Gastroesophageal sphincter (tissue), 4 donors: ENCODE results near the gene VPS39. TPM values are rescaled to one million over a fixed set of nuclear protein-coding genes. Genes with fewer than 3 reads are reported as not detected.

ENCODE experiments used
- ATAC-seq: fragments of 150-250 bp; one replicate; pipeline ENCODE4 v1.9.1; 2016; ENCODE audit warnings: mild to moderate bottlenecking, moderate library complexity
- H3K27ac ChIP-seq, 4 donors: fragments of 200-600 bp; sonication (generic) in 3 of 4; 1 replicate in 3 of 4; 2 replicates in 1 of 4; pipeline ENCODE4 v1.5.1; 2016 to 2019
- H3K27me3 ChIP-seq: fragments of 200-600 bp; sonication (generic); one replicate; pipeline ENCODE4 v1.5.1; 2019
- H3K36me3 ChIP-seq, 2 donors: fragments of 200-600 bp; sonication (generic); one replicate each; pipeline ENCODE4 v1.5.1; 2019; ENCODE audit warnings: control low read depth in 1 of 2
- H3K4me1 ChIP-seq, 3 donors: fragments of 200-600 bp; sonication (generic); 1 replicate in 2 of 3; 2 replicates in 1 of 3; pipeline ENCODE4 v1.5.1; 2016 to 2019; ENCODE audit warnings: control low read depth in 2 of 3
- H3K4me3 ChIP-seq, 2 donors: fragments of 200-600 bp; sonication (generic); one replicate each; pipeline ENCODE4 v1.5.1; 2019; ENCODE audit warnings: mild to moderate bottlenecking in 1 of 2, moderate library complexity in 1 of 2
- H3K9me3 ChIP-seq, 3 donors: fragments of 200-600 bp; sonication (generic); one replicate each; pipeline ENCODE4 v1.5.1; 2017 to 2019; ENCODE audit warnings: control low read depth in 2 of 3
- EP300 ChIP-seq: sonication (generic); formaldehyde crosslinking; IDR thresholded peaks from one replicate; pipeline ENCODE4 v1.6.1; 2017; ENCODE audit warnings: antibody characterized with exemption, mild to moderate bottlenecking
- POLR2A ChIP-seq, 2 donors: fragments of 450-650 bp; IDR thresholded peaks; one replicate each; pipeline ENCODE4 v1.6.1; 2017; ENCODE audit warnings: antibody characterized with exemption in 2 of 2, mild to moderate bottlenecking in 2 of 2, moderate library complexity in 1 of 2
- POLR2AphosphoS5 ChIP-seq: sonication (generic); formaldehyde crosslinking; IDR thresholded peaks from one replicate; pipeline ENCODE4 v1.6.1; 2017; ENCODE audit warnings: antibody characterized with exemption
- WGBS, 2 donors: methylation state at CpG; one replicate each; pipeline ENCODE4 v1.1.5; 2018; ENCODE audit warnings: low coverage in 1 of 2; 5-methylcytosine and 5-hydroxymethylcytosine counted together
- total RNA-seq, 4 donors: library from RNA; depleted of rRNA; stranded (reverse); fragments of >200 nt; gene quantifications; one replicate each; pipeline ENCODE4 v1.1.0, GENCODE V29; 2016
- TF ChIP-seq, protein P1 (sequence below), 4 experiments: fragments of 200-600 bp in 2 of 4; fragments of 450-650 bp in 2 of 4; sonication (generic) in 1 of 4; IDR thresholded peaks; one replicate each; pipeline ENCODE4 v1.5.1; 2017 to 2019; ENCODE audit warnings: antibody characterized with exemption in 4 of 4, mild to moderate bottlenecking in 2 of 4, moderate library complexity in 2 of 4

VPS39 gene
- total RNA-seq, 4 donors from 2014 or later = 53.5 to 104 (median 76.6) TPM

DNA sequence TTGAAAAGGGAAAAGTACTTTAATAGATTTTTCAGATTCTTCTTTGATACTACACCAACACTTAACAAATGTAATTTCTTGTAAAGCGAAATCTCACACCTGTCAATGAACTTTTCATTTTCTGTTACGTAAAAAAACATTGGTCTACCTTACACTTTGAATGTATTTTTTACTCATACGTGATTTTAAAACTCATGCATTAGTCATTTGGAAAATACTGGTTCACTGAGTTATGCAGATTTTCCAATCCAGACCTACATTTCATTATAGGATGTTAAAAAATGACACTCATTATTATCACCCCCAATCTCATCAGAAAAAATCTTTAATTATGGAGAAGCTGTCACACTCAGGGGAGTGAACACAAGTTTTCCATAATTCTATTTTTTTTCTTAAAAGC is 14.7 kb downstream of the VPS39 start:
- Histone ChIP-seq H3K27me3 (no peaks in the 10 kb centered on the region), H3K9me3 (no peaks in the 10 kb centered on the region), H3K36me3 (peaks cover 0 to 77% of the 10 kb centered on the region in 2 donors), H3K4me3 (no peak overlapping the region), H3K4me1 (no peaks in the 10 kb centered on the region), H3K27ac (no peak overlapping the region)
- TF ChIP-seq POLR2A (IDR thresholded peaks at IDR 0.05) = no peak
- TF ChIP-seq EP300 = no peak
- TF ChIP-seq, protein P1, sequence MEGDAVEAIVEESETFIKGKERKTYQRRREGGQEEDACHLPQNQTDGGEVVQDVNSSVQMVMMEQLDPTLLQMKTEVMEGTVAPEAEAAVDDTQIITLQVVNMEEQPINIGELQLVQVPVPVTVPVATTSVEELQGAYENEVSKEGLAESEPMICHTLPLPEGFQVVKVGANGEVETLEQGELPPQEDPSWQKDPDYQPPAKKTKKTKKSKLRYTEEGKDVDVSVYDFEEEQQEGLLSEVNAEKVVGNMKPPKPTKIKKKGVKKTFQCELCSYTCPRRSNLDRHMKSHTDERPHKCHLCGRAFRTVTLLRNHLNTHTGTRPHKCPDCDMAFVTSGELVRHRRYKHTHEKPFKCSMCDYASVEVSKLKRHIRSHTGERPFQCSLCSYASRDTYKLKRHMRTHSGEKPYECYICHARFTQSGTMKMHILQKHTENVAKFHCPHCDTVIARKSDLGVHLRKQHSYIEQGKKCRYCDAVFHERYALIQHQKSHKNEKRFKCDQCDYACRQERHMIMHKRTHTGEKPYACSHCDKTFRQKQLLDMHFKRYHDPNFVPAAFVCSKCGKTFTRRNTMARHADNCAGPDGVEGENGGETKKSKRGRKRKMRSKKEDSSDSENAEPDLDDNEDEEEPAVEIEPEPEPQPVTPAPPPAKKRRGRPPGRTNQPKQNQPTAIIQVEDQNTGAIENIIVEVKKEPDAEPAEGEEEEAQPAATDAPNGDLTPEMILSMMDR (IDR thresholded peaks at IDR 0.05) = no peak
- no peak for TF ChIP-seq POLR2AphosphoS5
- 90 to 93% methylated on average over 3 of the region's 3 CpGs for WGBS, 2 donors
- no peak for ATAC-seq

DNA sequence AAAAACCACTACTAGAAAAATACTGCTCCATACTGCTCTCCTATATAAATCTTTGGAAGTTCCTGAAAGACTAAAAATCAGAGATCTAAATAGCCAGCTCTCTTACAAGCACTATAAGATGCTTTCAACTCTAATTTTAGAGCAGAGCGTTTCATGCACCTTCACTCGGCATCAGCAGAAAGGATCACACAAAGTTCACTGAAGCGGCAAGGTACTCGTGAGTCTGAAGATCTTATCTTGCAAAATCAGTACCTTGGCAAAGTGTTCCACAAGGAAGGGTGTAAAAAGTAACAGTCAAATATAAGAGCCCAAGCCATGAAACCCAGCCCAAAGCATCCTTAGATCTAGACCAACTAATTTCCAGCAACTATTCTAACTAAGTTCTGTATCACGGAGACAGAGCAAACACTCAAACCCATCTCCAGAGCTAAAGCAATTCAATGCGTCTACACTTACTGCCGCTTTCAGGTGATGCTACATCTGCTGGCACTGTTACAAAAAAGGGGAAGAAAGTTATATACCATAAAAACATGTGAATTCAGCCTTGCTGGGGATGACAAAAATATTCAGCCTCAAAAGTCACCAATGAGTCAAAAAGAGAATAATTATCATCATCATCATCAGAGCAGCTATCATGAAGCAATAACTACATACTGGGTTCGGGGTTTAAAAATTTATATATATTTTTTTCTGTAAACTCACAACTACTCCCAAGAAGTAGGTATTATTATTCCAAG is 16.3 kb downstream of the VPS39 start:
- no peak for ATAC-seq
- no peaks in the 10 kb centered on the region for H3K4me1 ChIP-seq
- H3K27ac ChIP-seq = no peak overlapping the region
- no peaks in the 10 kb centered on the region for H3K27me3 ChIP-seq
- H3K9me3 ChIP-seq = no peaks in the 10 kb centered on the region
- H3K36me3 ChIP-seq = peaks cover 0 to 80% of the 10 kb centered on the region in 2 donors
- 82 to 90% methylated on average over 6 to 8 of the region's 8 CpGs for WGBS, 2 donors
- H3K4me3 ChIP-seq = no peak overlapping the region
- TF ChIP-seq EP300 (no peak), POLR2A (IDR thresholded peaks at IDR 0.05) (no peak), POLR2AphosphoS5 (no peak)
- TF ChIP-seq, protein P1 (IDR thresholded peaks at IDR 0.05) = no peak

DNA sequence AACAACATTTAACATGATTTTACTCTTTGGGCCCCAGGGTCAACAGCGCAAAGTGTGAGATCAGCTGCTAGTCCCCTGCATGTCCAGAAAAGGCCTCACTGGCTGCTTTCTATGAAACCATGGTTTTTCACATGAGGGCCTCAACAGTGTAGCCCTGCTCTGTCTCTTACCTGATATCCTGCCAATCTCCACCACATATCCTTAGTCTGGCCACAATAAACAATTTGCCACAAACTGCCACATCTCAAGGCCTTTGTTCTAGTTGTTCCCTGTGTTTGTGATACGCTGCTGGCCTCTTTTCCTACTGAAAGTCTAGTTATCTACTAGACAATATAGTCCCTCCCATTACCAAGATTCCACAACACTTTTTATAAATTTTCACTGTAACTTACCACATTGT is 17.7 kb downstream of the VPS39 start:
- Histone ChIP-seq H3K9me3 (no peaks in the 10 kb centered on the region), H3K4me3 (no peak overlapping the region), H3K36me3 (peaks cover 0 to 86% of the 10 kb centered on the region in 2 donors), H3K4me1 (no peaks in the 10 kb centered on the region), H3K27me3 (no peaks in the 10 kb centered on the region), H3K27ac (no peak overlapping the region)
- ATAC-seq = no peak
- WGBS, 2 donors = 100% methylated on average over 1 to 2 of the region's 2 CpGs
- TF ChIP-seq, protein P1 (IDR thresholded peaks at IDR 0.05) = no peak
- no peak for TF ChIP-seq POLR2AphosphoS5
- no peak for TF ChIP-seq EP300
- no peak for TF ChIP-seq POLR2A (IDR thresholded peaks at IDR 0.05)

DNA sequence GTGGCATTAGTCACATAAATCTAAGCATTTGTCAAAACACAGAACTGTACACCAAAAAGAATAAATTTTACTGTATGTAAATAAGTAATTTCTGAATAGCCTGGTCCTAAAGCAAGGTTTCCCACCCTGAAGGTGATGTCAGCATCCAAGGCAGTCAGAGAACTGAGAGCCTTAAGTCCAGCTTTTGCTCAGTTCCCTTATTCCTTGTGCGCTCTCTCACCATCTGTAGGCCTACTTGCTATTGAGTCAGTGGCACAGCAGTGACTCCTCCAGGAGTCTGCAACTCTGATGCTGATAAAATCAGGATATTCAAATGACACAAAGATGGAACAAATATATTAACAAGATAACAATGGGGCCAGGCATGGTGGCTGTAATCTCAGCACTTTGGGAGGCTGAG is 22.3 kb downstream of the VPS39 start:
- H3K27me3 ChIP-seq = no peaks in the 10 kb centered on the region
- H3K4me1 ChIP-seq = no peaks in the 10 kb centered on the region
- peaks cover 4 to 99% of the 10 kb centered on the region in 2 donors for H3K36me3 ChIP-seq
- H3K9me3 ChIP-seq = no peaks in the 10 kb centered on the region
- H3K4me3 ChIP-seq = no peak overlapping the region
- ATAC-seq = no peak
- no peak overlapping the region for H3K27ac ChIP-seq
- TF ChIP-seq POLR2AphosphoS5 (no peak), POLR2A (IDR thresholded peaks at IDR 0.05) (no peak), EP300 (no peak)
- TF ChIP-seq, protein P1 (IDR thresholded peaks at IDR 0.05) = no peak
- WGBS, 2 donors = 86 to 88% methylated on average over 1 of the region's 1 CpG

DNA sequence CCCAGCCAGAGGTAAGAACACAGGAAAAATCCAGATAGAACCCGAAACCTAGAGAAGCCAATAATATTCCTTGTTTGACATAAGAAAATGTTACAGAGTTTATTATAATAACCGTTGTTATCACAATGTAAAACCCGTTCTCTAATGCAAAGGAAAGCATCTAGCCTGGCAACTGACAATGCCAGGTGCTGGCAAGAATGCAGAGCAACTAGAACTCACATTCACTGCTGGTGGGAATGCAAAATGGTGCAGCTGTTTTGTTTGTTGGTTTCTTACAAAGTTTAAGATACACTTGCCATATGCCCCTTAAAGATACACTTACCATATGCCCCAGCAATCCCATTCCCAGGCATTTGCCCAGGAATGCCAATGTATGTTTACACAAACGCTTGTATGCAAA is 23.4 kb downstream of the VPS39 start:
- Histone ChIP-seq H3K4me1 (no peaks in the 10 kb centered on the region), H3K4me3 (no peak overlapping the region), H3K36me3 (peaks cover 4 to 99% of the 10 kb centered on the region in 2 donors), H3K27ac (no peak overlapping the region), H3K9me3 (no peaks in the 10 kb centered on the region), H3K27me3 (no peaks in the 10 kb centered on the region)
- no peak for ATAC-seq
- TF ChIP-seq, protein P1 (IDR thresholded peaks at IDR 0.05) = no peak
- no peak for TF ChIP-seq POLR2AphosphoS5
- no peak for TF ChIP-seq EP300
- no peak for TF ChIP-seq POLR2A (IDR thresholded peaks at IDR 0.05)
- WGBS, 2 donors = 94 to 98% methylated on average over 4 of the region's 4 CpGs
